ENCODE data around the gene HACD4.
"Not testable (repeated sequence)": the region's sequence is repeated elsewhere in the genome, so short reads cannot be mapped to it uniquely, and the experiment has no call there.

The HACD4 gene

DNA sequence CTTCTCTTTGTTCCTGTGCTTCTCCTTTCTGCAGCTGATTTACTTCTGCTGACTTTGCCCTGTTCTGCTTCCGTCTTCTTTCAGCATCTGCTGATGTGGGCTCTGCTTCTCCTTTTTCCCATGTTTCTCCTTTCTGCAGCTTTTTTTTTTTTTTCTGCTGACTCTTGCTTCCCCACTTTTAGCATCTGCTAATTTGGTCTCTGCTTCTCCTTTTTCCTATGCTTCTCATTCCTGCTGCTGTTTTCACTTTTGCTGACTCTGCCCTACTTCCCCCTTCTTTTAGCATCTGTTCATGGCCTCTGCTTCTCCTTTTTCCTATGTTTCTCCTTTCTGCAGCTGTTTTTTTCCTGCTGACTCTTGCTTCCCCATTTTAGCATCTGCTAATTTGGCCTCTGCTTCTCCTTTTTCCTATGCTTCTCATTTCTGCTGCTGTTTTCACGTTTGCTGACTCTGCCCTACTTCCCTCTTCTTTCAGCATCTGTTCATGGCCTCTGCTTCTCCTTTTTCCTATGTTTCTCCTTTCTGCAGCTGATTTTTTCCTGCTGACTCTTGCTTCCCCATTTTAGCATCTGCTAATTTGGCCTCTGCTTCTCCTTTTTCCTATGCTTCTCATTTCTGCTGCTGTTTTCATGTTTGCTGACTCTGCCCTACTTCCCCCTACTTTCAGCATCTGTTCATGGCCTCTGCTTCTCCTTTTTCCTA is 58.0 kb downstream of the HACD4 start:
- not testable (repeated sequence) for DNase-seq (ENCODE audit: low read depth)

DNA sequence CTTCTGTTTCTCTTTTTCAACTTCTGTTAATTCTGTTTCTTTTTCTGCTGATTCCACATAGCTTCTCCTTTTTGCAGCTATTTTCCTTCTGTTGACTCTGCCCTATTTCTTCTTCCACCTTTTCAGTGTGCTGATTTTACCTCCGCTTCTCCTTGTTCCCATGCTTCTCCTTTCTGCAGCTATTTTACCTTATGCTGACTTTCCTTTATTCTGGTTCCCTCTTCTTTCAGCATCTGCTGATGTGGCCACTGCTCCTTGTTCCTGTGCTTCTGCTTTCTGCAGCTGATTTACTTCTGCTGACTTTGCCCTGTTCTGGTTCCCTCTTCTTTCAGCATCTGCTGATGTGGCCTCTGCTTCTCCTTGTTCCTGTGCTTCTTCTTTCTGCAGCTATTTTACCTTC is 58.8 kb downstream of the HACD4 start:
- no peak for DNase-seq (ENCODE audit: low read depth)

DNA sequence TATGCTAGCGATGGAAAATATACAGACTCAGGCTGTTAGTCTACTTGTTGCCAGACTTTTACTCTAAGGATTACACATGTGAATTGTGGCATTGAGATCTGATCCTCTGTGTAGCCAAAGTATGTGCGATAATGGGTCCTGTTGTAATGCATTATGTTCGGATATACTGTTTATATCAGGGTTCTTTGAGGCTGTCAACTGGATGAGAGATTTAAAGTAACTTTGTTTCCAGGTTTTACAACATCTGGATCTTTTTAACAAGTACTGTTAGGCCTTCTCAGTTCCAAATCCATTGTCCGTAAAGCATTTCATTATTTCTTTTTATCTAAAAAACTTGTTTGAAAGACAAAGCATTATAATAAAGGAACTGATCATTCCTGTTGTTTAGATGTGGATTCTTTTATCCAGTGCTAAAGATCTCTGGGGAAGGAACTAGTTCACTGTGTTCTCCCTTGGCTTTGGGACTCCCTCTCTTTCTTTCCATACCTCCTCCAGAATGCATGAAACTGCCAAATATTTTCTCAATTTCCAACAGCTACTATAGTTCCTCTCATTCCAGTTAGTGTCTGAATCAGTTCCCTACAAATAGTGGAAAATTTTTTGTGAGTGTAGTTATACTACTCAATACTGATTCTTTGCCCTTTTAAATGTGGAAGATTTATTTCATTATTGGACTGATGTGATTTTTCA is 68.8 kb downstream of the HACD4 start:
- DNase-seq (ENCODE audit: low read depth): no peak

DNA sequence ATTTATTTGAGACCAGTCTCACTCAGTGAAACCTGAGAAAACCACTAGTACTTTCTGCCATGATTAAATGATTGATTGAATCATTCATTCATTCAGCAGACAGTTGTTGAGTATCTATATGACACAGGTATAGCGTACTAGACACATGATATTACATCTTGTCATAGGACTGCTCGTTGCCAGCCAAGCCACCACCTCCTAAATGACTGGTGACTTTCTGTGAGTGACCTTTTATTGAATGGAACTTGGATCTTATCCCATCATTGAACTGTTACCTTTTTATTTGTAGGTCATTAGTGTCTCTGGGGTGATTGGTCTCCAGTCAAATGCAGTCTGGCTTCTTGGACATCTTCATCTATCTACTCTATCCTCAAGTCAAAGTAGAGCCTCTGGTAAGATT is 80.7 kb downstream of the HACD4 start:
- no peak for DNase-seq (ENCODE audit: low read depth)

Measured in activated T-helper 1 cell treated with Interleukin-2 at 50 U/mL for 16 hours (primary cell).